HUDEP-2 (cell line): Measurements from ENCODE around the gene TEX35.

ENCODE experiments used
- DNase-seq, 76 experiments: peaks; one replicate each; lab custom pipeline; 2025; ENCODE audit not compliant: unreplicated experiment in 76 of 76; lab: John Stamatoyannopoulos, UW

The TEX35 gene

GRCh38 chr1:178512566-178513277 lies at the start of gene TEX35:
TEX35 (plus strand) TSS chr1:178513109; CDS start chr1:178513189, 80 bp downstream.
- DNase-seq: no peak

- DNase-seq: no peak
These were observed 48.8 kb upstream of the TEX35 start for GRCh38 chr1:178464141-178464540.

- DNase-seq: no peak
These were observed 48.3 kb upstream of the TEX35 start for GRCh38 chr1:178464566-178464965.

GRCh38 chr1:178465011-178465410 lies 47.9 kb upstream of the TEX35 start:
- no peak for DNase-seq

- DNase-seq: no peak
These were observed 45.1 kb upstream of the TEX35 start for GRCh38 chr1:178467837-178468236.

- no peak for DNase-seq
These were observed 42.4 kb upstream of the TEX35 start for GRCh38 chr1:178470411-178470960.

- DNase-seq: no peak
These were observed 40.4 kb upstream of the TEX35 start for GRCh38 chr1:178472531-178472930.

GRCh38 chr1:178477373-178477772 lies 35.5 kb upstream of the TEX35 start:
- no peak for DNase-seq

- DNase-seq: no peak
These were observed 35.1 kb upstream of the TEX35 start for GRCh38 chr1:178477841-178478240.

GRCh38 chr1:178483251-178483957 lies 29.5 kb upstream of the TEX35 start:
- no peak for DNase-seq

GRCh38 chr1:178484698-178485225 lies 28.1 kb upstream of the TEX35 start:
- DNase-seq: no peak

- no peak for DNase-seq
These were observed 27.3 kb upstream of the TEX35 start for GRCh38 chr1:178485541-178485981.

- DNase-seq: no peak
These were observed 26.5 kb upstream of the TEX35 start for GRCh38 chr1:178486100-178487069.

GRCh38 chr1:178487070-178487615 lies 25.8 kb upstream of the TEX35 start:
- DNase-seq: no peak

GRCh38 chr1:178488393-178488792 lies 24.5 kb upstream of the TEX35 start:
- DNase-seq: no peak

- DNase-seq: no peak
These were observed 23.5 kb upstream of the TEX35 start for GRCh38 chr1:178489399-178489798.

- DNase-seq: no peak
These were observed 22.8 kb upstream of the TEX35 start for GRCh38 chr1:178490136-178490535.

GRCh38 chr1:178490967-178491366 lies 21.9 kb upstream of the TEX35 start:
- no peak for DNase-seq

- DNase-seq: no peak
These were observed 21.2 kb upstream of the TEX35 start for GRCh38 chr1:178491721-178492120.

- no peak for DNase-seq
These were observed 20.6 kb upstream of the TEX35 start for GRCh38 chr1:178492341-178492740.
